Islet of Langerhans (tissue), 1 donor: ENCODE results near the gene ZMIZ2.
"Not testable (repeated sequence)": the region's sequence is repeated elsewhere in the genome, so short reads cannot be mapped to it uniquely, and the experiment has no call there.

Source experiments
- FAIRE-seq: peaks from one replicate; lab custom pipeline; 2011; peaks lifted over from hg19 to GRCh38; lab: Jason Lieb, UNC

The ZMIZ2 gene

DNA sequence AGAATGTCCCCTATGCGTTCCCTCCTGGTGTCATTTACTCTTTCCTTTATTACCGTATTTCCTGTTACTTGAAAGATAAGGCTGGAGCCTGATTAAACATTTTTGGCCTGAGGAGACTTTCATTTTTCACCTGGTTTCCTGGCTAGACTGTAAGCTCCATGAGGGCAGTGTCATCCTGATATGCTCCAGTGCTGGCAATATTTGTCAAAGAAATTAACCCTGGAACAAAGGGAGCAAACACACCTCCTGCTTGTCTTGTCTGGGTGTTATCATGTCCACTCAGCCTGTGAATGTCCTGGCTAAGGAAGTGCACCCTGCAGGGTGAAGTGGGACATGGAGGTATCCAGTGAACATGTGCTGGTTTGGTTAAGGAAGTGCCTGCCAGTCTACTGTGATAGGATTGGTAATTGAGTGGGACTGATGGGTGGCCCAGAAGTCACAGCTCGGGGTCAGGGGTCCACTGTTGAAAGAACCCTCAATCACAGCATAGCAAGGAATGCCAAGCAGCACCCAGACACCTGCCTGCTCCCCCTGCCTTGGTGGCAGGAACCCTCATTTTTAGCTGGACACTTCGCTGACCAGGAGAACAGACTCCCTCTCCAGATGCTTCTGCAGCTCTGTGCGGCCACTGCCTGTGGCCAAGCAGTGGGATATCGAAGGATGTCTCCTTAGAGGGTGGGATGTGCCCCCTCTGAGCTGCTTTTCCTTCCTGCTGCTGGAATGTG, 26.9 kb downstream of the ZMIZ2 start:
- no peak for FAIRE-seq

DNA sequence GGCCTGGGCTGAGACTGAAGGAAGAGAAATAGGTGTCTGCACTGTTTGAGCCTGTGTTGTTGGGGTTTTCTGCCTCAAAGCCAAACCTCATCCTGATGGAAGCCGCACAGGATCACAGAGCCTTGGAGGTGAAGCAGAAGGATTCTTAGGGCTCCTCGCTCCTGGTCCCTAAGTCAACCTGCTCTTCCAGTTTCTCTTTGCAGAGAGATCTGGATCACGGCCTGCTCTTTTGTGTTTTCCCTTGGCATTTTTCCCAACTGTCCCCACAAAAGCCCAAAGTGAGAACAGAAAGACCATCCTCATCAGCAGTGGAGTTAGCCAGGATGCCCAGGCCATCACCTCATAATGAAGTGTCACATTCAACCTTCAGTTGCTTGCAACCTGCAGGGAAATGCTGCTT, 27.6 kb downstream of the ZMIZ2 start:
- FAIRE-seq, result no peak

DNA sequence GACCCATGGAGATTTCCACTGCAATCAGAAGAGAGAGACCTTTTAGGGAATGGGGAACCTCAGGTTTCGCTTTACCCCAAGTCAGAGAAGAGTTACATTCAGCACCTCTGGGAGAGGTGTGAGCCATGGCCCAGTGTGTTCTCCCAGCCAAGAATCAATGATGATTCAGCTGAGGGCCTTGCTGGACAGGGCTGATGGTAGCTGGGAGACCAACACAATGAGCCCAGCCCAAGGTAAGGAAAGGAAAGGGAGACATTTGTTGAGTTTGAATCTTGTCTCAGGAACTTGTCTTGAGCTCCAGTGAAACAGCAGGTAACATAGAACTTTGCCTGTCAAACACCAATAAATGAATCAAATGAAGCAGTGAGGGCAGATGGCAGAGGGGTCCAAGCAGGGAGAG, 33.8 kb downstream of the ZMIZ2 start:
- FAIRE-seq, result no peak

DNA sequence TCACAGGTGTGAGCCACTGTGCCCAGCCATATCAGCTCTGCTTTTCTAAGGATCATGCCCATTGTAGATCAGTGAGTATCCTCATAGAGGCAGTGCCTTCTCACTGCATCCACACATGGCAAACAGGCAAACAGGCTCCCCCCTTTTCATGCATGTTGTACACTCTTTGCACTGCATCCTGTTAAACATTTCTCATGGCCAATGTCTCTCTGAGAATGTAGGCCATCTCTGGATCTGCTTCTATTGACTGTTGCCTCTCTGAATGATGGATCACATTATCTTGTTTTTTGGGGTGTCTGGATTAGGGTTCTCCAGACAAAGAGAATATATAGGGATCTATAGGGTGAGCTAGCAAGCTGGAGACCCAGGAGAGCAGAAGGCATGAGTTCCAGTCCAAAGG, 34.8 kb downstream of the ZMIZ2 start:
- no peak for FAIRE-seq

DNA sequence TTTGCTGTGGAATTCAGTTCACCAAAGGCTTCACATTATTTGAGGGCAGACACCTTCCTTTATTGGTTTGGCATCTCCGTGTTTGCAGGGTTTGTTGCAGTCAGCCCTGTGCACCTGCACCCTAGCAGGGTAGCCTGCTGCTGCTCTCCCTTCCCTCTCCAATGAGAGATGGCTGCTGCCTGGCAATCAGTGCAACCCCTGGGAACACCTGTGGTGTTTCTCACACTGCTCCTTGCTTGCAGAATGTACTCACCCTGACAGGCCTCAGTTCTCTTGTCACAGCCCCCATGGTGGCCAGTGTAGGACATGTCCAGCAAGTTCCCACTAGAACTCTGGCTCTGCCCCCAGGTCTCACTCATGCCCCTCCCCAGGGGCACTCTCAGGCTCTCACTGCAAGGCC, 35.7 kb downstream of the ZMIZ2 start:
- FAIRE-seq, result no peak

DNA sequence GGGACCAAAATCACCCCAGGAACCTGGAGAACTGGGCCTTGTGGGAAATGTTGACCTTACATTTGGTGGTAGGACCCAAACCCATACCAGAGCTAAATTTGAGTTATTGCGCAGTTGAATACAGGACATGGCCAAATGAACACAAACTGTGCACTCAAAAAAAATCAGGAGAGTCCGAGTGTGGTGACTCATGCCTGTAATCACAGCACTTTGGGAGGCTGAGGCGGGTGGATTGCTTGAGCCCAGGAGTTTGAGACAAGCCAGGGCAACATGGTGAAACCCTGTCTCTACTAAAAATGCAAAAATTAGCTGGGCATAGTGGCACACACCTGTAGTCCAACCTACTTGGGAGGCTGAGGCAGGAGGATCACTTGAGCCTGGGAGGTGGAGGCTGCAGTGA, 36.6 kb downstream of the ZMIZ2 start:
- not testable (repeated sequence) for FAIRE-seq

DNA sequence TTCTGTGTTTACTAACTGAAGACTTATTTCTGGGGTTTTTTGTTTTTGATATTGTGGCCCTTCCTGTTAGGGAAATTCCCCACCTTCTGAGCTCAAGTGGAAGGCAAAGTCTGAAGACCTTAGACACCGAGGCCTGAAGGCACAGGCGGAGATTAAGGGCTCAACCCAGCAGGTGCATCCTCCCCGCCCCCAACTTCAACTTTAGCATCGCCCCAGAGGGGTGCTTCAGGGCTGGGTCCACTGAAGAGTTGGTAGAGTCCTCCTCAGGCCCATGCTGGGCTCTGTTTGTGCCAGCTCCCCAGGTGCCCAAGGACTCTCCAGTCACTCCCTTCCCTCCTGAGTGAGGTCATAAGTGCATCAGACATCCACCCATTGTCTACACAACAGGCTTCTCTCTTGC, 38.4 kb downstream of the ZMIZ2 start:
- no peak for FAIRE-seq

DNA sequence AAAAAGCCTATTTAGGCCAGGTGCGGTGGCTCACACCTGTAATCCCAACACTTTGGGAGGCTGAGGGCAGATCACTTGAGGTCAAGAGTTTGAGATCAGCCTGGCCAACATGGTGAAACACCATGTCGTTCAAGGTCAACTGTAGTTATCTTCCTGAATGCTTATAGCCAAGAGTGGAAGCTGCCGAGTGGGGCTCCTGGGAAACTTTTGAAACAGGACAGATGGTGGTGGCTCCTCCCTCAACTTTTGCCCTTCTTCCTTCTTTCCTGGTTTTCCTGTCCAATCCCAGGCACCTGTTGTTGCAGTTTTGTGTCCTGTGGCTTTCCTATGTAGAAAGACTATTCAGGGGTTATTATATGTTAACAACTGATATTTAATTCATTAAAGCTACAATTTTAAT, 39.1 kb downstream of the ZMIZ2 start:
- FAIRE-seq, result no peak

DNA sequence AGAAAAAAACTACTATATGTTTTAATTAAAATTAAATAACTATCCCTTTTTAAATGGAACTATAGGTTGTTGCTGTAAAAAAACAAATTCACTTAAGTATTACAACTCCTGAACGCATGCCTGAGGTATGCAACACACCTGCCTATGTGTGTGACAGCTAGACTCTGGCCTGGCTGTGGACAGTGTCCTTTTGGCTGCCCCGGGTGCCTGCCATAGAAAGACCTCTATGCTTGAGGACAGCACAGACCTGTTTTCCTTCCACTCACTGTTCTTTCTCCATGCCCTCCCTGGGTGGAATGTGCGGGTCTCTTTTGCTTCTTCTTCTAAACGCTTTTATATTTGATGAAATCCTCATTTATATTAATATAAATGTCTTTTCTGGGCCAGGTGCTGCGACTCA, 41.3 kb downstream of the ZMIZ2 start:
- FAIRE-seq, result no peak

DNA sequence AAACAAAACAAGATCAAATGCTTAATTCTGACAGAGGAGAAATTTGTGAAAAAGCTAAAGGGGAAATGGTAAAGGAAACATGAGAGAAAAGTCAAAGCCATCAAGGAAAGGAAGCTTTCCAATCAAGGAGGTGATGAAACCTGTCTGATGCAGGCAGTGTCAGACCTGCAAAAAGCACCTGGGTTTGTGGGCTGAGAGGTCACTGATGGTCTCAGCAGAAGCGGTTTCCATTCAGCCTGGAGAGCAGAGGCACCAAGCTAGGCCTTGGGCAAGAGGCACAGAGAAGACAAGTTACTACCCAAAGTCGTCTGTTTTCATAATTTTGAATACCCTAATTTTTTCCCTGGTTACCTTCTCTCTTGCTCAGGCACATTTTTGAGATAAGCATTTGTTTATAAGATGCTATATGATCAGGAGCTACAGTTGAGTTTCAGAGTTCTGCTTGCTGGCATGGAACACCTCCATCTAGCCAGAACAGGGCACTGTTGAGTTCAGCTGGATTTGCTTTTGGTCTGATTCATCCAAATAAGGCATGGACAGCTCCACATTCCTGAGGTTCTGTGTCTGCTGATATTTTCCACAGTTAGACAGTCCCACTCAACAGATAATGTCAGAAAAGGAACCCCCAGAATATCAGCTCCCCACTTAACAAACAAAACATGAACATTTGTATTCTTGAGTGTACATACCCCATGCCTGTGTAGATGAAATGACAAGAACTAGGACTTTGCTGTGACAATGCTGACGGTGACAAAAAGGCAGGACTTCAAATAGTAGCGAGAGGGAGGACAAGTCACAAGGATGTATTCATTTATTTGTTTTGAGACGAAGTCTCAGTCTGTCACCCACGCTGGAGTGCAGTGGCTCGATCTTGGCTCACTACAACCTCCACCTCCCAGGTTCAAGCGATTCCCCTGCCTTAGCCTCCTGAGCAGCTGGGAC, 42.9 kb downstream of the ZMIZ2 start:
- no peak for FAIRE-seq

DNA sequence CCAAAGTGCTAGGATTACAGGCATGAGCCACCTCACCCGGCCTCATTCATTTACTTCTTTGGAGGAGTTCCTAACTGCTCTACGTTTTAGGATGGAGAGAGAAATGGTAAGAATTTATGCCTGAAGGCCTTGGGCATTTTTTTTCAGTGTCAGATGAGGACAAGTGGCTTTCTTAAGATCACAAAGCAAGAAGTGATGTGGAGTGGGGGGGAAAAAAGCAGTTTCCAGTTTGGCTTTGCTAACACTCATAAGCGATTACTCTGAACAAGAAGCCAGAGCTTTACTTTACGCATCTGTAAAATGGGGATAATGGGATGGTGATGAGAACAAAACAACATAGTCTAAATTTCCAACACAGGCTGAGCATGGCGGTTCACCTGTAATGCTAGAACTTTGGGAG, 45.3 kb downstream of the ZMIZ2 start:
- no peak for FAIRE-seq

DNA sequence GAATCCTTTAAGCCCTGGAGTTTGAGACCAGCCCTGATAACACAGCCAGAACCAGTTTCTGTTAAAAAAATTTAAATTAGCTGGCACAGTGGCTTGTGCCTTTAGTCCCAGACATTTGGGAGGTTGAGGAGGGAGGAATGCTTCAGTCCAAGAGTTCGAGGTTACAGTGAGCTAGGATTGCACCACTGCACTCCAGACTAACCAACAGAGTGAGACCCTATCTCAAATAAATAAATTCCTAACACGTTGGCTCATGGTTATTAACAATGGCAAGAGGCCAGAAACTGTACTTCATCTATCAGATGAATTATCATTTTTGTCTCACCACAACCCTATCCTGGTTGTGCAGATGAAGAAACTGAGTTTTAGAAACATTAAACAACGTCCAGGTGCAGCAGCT, 45.7 kb downstream of the ZMIZ2 start:
- no peak for FAIRE-seq

DNA sequence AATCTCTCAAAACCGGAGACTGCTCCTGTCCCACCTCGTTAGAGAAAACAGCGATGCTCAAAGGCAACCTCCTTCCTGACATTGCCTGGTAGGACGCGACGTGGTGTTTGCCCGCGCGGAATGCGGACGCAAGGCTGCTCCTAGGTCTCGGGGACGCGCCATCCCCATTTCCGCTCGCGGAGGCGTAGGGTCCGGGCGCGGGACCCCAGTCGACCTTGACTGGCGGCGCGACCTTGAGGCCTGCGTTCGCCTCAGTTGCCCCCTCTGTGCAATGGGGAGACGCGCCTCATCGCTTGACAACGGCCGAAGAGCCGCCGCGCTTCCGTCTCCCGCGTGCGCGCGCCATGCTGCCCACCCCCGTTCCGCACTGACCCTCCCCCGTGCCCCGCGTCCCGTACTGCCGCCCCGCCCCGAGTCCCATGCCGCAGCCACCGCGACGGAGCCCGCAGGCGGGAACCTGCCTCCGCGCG, 47.4 kb downstream of the ZMIZ2 start:
- no peak for FAIRE-seq

DNA sequence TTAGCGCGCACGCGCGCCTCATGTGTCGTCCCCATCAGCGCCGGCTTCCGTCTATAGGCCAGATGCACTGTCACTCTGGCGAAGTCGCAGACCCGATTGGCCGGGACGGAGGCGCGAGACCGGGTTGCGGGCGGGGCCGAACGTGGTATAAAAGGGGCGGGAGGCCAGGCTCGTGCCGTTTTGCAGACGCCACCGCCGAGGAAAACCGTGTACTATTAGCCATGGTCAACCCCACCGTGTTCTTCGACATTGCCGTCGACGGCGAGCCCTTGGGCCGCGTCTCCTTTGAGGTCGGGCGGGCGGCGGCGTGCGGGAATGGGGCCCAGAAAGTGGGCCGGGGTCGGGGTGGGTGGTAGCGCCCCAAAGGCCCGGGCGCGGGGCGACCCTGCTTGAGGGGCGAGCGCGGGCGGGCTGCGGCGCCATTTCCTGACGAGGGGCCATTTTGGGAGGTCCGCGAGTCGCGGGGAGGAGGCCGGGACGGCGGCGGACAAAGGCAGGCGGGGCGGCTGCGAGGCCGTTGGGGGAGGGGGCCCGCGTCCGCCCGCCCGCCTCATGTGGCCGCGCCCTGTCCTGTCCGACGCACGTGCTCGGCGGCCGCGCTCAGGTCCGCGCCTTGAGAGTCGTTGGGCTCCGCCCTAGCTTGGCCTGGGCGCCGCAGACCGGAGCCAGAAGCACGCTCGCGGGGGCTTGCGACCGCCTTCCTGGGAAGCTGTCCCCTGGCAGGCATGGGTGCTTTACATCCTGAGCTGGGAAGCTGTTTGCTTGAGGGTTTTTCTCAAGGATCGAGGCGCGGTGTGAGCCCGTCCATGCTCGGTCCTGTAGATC, 48.1 kb downstream of the ZMIZ2 start, which contains the start of gene PPIA:
Gene PPIA (plus strand): TSS at position 178 of the 825 bp plus-strand sequence. CDS start 44 bp downstream, at position 222.
- no peak for FAIRE-seq

DNA sequence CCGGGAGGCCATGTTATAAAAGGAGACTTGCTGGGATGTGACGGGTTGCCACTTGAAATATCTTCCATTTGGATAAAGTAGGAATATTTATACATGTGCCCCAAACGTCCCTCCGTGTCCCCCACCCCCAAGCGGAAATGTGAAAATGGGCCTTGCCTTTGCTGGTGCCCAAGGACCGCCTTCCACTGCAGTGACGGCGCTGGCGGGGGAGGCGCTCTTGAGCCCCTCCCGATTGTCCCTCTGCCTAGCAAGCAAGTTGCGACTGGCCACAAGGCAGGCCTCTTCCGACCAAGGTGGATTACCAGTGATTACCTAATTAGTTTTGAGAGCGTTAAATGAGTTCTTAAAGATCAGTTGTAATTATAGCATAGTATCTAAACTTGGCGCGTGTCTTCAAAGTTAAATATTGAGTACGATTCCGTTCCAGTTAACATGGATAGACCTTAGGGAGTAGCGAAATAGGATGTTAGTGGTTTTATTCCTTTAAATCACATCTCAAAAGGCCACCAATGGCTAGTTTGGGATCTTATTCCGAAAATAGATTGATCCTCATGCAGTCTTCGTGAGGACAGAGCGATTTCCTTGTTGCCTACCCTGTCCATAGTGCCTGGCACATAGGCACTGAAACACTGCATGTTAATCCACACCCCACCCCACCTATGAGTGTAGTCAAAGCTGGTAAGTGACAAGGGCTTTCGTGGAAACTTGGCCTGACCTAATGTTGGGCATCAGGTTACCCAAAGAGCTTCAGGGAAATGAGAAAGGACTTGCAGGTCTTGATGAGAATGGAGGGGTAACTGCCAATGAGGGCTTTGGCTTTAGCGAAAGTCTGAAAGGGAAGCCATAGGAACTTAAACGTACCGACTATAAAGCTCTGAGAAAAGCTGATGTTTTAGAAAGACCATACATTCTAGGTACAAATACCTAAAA, 48.9 kb downstream of the ZMIZ2 start:
- peak; percentile 56 for FAIRE-seq

DNA sequence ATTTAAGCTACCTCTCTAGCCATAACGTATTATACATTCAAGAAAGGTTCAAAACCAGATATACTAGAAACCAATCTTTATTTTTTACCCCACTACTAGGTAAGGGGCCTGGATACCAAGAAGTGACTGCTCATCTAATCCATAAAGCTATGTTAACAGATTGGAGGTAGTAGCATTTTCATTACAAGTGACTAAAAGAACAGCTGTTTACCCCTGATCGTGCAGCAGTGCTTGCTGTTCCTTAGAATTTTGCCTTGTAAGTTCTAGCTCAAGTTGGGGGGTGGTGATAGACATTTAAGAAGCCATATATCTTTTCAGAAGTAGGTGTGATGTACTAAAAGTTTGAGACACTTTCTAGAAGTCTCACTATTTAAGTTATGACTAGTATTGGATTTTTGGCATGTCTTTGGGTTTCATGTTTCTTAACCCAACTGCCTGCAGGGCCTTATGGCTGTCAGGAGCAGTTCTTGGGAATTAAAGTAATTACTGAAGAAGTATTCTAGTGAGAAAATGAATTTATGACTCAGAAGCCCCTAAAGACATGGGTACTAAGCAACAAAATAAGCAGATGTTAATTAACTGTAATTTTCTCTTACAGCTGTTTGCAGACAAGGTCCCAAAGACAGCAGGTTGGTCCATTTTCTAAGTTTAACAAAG, 50.1 kb downstream of the ZMIZ2 start:
- no peak for FAIRE-seq

DNA sequence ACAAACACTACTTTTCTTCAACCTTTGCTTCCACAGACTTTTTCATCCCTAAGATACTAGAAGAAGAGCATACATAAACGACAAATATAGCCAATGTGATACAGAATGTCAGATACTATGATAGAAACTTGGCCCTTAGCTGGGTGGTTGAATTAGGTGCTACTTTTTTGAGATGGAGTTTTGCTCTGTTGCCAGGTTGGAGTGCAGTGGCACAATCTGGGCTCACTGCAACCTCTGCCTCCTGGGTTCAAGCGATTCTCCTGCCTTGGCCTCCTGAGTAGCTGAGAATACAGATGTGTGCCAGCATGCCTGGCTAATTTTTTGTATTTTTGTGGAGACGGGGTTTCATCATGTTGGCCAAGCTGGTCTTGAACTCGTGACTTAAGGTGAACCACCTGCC, 51.3 kb downstream of the ZMIZ2 start:
- no peak for FAIRE-seq

DNA sequence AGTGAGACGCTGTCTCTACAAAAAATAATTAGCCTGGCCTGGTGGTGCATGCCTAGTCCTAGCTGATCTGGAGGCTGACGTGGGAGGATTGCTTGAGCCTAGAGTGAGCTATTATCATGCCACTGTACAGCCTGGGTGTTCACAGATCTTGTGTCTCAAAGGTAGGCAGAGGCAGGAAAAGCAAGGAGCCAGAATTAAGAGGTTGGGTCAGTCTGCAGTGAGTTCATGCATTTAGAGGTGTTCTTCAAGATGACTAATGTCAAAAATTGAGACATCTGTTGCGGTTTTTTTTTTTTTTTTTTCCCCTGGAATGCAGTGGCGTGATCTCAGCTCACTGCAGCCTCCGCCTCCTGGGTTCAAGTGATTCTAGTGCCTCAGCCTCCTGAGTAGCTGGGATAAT, 53.2 kb downstream of the ZMIZ2 start:
- no peak for FAIRE-seq

DNA sequence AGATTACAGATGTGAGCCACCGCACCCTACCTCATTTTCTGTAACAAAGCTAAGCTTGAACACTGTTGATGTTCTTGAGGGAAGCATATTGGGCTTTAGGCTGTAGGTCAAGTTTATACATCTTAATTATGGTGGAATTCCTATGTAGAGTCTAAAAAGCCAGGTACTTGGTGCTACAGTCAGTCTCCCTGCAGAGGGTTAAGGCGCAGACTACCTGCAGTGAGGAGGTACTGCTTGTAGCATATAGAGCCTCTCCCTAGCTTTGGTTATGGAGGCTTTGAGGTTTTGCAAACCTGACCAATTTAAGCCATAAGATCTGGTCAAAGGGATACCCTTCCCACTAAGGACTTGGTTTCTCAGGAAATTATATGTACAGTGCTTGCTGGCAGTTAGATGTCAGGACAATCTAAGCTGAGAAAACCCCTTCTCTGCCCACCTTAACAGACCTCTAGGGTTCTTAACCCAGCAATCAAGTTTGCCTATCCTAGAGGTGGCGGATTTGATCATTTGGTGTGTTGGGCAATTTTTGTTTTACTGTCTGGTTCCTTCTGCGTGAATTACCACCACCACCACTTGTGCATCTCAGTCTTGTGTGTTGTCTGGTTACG, 53.9 kb downstream of the ZMIZ2 start:
- no peak for FAIRE-seq

DNA sequence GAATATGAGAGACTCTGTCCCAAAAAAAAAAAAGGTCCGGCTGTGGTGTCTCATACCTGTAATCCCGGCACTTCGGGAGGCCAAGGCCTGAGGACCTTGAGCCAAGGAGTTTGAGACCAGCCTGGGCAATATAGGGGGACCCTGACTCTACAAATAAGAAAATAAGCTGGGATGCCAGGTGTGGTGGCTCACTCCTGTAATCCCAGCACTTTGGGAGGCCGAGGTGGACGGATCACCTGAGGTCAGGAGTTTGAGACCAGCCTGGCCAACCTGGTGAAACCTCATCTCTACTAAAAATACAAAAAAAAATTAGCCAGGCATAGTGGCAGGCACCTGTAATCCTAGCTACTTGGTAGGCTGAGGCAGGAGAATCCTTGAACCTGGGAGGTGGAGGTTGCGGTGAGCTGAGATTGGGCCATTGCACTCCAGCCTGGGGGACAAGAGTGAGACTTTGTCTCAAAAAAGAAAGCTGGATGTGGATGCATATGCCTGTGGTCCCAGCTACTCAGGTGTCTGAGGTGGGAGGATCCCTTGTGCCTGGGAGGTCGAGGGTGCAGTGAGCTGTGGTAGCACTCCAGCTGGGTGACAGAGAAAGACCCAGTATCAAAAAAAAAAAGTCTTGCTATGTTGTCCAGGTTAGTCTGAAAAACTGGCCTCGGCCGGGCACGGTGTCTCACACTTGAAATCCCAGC, 55.3 kb downstream of the ZMIZ2 start:
- not testable (repeated sequence) for FAIRE-seq
